Upper lobe of left lung (tissue), 4 donors: Measurements from ENCODE around the gene TCERG1.

Experiments
- CTCF ChIP-seq, 6 experiments: fragments of 450-650 bp in 4 of 6; fragments of 200-600 bp in 2 of 6; sonication (generic) in 2 of 6; IDR thresholded peaks; one replicate each; pipeline ENCODE4 v1.5.1; 2016 to 2019; ENCODE audit warnings: antibody characterized with exemption in 6 of 6
- EP300 ChIP-seq, 4 donors: sonication (generic); formaldehyde crosslinking; IDR thresholded peaks; one replicate each; pipeline ENCODE4 v1.5.1; 2017; ENCODE audit warnings: antibody characterized with exemption in 4 of 4, control low read depth in 2 of 4
- POLR2A ChIP-seq, 4 donors: fragments of 450-650 bp; IDR thresholded peaks; one replicate each; pipeline ENCODE4 v1.5.1; 2016 to 2017; ENCODE audit warnings: antibody characterized with exemption in 4 of 4, mild to moderate bottlenecking in 2 of 4
- POLR2AphosphoS5 ChIP-seq, 2 donors: sonication (generic); formaldehyde crosslinking; IDR thresholded peaks; one replicate each; pipeline ENCODE4 v1.5.1; 2017; ENCODE audit warnings: antibody characterized with exemption in 2 of 2

GRCh38 chr5:146399481-146399880 lies 47.7 kb upstream of the TCERG1 start:
- TF ChIP-seq CTCF (IDR thresholded peaks at IDR 0.05) = no peak
- no peak for TF ChIP-seq POLR2A (IDR thresholded peaks at IDR 0.05)
- TF ChIP-seq EP300 (IDR thresholded peaks at IDR 0.05) = no peak
- no peak for TF ChIP-seq POLR2AphosphoS5 (IDR thresholded peaks at IDR 0.05)
